HG02610 (cell line): Measurements from ENCODE around the gene EGR4.
A peak's percentile ranks its signal among the peaks of the same experiment; 100 is the strongest.

Experiments used
- ATAC-seq: cut with Tn5 transposase; IDR thresholded peaks from one replicate; pipeline ENCODE4 v1.9.1; 2021; ENCODE audit warnings: mild to moderate bottlenecking, moderate library complexity; ENCODE audit not compliant: unreplicated experiment

EGR4 gene

DNA sequence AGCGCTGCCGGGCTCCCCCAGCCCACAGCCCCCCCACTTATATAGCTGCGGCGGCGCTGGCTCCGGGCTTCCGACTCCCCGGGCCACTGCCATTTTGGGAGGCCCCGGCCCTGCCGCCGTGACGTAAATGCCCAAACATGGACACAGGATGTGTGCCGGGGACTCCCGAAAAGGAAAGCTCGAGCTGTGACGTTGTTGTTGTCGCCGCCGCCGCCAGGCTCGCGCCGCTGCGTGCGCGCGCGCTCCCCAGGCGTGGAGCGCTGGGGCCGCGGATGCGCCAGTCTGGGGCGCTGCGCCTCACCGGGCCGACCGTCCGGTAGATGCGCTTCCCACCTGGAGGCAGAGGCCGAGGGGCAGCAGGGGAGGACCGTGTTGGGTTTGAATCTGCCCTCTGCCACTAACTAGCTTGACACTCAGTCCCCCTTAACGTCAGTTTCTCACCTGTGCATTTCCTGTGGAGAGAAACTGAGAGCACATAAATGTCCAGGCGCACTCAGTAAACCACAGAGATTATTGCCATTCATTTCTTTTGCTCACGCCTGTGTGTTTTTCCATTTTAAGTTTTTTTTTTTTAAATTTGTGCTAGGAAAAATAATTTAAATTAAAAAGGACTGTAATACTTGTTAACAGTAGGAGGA is at the start of gene EGR4:
Gene EGR4 (minus strand): TSS at position 15 of the 638 bp plus-strand sequence. CDS start 231 bp downstream, outside the sequence.
- ATAC-seq = peak; percentile 93

DNA sequence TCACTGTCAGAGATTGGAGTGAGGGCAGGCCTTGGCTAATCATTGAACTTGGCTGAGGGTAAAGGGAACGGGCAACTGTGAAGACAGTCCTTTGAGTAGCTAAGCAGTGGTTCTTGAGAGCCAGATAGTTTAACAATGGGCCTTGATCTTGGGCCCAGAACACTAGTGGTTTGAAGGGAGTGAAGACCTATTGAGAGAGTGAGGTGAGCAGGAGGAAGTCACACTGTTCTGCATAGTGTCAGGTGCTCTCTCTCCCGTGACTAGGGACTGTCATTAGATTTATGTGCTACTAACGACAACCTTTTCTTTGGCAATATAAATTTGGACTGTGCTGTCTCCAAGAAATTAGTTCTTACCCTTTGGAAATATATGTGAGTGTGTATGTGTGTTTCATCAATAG is 47.7 kb upstream of the EGR4 start:
- ATAC-seq = no peak

DNA sequence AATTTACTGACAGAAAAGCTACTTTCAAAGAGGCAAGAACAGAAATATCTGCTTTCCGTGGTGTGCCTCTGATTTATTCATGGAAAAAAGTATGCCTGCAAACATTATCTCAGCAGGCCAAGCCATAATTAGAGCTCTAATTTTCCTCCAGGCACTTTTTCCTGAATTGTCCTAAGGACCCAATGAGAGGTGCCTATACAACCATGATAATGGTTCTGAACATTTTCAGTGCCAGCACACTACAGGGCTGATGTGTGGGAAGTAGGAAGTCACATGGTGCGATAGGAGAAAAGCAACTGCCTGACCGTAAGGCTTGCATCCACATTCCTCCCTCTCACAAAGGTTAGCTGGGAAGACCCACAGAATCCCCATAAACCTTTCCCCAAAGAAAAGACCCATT is 45.9 kb upstream of the EGR4 start:
- ATAC-seq = no peak

DNA sequence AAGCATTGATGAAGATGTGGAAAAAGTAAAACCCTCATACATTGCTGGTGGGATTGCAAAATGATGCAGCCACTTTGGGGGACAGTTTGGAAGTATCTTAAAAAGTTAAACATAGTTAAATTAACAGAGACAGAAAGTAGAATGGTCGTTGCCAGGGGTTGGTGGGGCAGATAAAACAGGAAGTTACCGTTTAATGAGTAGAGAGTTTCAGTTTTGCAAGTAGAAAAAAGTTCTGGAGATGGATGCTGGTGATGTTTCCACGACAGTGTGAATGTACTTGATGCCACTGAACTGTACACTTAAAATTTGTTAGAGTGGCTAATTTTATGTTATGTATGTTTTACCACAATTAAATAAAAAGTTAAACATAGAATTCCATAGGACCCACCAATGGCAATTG is 44.5 kb upstream of the EGR4 start:
- ATAC-seq = no peak

DNA sequence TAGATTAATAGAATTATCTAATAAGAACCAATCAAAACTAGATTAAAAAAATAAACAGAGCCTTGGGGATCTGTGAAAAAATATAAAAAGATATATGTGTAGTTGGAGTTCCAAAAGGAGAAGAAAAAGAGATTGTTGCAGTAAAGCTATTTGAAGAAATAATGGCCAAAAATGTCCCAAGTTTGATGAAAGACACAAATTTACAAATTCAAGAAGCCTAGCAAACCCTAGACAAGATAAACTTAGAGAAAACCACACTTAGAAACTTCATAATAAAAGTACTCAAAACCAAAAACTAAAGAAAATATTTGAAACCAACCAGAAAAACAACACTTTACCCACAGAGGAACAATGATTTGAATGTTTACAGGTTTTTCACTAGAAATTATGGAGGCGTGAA is 41.3 kb upstream of the EGR4 start:
- ATAC-seq = no peak

DNA sequence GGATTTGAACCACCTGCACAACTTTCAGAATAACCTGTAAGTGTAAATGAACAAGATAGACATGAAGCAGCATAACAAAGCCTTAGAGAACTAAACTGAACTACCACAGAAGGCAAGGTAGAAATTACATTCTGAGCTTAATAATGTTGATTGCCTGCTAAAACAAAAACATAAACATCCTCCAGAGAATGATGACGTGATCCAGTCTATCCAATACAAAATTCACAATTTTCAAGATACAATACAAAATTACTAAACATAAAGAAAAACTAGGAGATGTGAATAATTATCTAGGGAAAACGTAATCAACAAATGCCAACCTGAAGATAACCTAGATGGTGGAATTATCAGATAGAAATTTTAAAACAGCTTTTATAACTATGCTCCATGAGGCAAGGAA is 40.7 kb upstream of the EGR4 start:
- no peak for ATAC-seq

DNA sequence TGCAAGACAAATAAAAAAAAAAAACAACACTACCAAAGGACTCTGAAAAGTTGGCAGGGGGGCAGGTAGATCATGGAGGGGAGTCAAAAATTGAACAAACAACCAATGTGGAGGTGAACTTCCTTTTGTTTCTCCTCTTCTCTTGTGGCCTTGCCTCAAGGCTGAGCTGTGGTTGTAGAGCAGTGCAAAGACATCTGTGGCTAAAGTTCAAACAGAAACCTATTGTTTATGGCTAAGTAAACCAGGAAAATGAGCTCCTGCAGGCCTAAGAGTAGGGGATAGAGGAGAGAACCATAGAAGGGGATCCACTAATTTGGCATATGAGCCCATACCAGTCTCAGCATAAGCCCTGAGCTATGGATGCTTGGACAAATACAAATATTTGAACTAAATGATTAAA is 40.2 kb upstream of the EGR4 start:
- no peak for ATAC-seq

DNA sequence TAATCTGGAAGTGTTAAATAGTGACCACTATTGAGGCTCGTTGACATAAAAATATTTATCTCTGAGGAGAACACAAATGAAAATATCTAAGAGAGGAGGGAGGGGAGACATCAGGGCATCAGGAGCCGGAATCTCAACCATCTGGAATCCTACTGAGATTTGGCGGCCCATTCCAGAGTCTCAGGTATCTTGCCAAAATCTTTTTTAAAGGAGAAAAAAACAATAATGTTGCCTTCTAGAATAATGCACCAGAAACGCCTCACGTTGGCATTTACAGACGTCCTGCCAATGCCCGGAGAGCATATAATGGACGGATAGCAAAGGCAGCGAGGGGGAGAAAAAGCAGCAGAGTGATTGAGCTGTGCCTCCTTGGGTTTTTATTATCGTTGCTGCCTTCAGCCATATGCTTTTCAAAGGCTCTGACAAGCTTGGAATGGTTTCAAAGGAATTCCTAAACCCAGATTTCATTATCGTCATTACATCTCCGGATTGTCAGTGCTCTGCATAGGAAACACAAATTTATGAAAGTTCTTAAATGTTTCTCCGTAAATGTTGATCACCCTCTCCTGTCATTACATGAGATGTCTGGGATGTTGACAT is 30.9 kb upstream of the EGR4 start:
- no peak for ATAC-seq

DNA sequence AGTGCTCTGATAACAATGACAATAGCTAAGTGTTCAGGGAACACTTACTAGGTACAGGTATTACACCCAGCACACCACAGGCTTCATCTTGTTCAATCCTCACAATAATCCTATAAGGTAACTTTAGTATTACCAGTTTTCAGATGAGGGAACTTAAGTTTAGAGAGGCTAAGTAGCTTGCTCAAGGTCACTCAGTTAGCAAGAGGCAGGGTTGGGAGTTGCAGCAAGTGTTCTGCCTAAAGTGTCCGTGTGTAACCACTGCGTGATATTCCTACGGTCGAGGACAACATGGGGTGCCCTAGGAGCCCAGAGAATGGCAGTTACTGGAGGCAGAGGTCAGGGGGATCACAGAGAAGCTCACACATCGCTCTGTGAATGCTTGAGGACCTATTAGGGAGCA is 30.2 kb upstream of the EGR4 start:
- no peak for ATAC-seq

DNA sequence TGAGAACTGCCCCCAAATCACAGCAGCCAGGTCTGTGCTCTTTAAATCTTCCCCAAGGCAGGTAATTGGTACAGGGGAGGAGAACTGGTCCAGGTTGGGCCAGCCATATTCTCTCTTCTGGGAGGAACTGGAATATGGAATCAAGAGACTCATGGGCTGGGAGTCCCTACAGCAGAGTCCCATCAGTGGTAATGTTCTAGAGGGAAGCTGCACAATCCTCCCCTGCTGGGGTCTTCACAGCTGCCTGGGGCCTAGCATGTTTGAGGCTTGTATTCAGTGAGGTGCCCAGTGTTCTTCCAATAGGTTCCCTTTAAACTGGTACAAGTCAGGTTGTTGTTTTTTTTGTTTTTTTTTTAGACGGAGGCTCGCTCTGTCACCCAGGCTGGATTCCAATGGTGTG is 21.1 kb upstream of the EGR4 start:
- no peak for ATAC-seq

DNA sequence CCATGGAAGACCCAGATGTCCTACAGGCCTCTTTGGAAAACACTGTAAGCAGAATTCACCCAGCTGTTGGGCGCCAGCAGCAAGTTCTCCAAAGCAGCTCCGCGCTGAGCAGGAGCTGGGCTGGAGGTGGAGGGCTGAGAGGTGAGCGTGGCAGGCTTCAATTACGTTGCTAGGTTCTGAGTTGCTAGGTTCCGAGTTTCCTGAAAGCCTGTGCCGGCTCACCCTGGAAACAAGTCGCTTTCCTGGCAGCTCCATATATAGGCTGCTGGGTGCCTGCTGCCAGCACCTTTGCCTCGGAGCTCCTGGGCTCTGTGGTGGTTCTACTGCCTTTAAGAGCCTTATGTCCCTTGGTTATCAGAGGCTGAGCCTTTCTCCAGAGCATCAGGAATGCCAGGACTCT is 14.4 kb upstream of the EGR4 start:
- ATAC-seq = no peak

DNA sequence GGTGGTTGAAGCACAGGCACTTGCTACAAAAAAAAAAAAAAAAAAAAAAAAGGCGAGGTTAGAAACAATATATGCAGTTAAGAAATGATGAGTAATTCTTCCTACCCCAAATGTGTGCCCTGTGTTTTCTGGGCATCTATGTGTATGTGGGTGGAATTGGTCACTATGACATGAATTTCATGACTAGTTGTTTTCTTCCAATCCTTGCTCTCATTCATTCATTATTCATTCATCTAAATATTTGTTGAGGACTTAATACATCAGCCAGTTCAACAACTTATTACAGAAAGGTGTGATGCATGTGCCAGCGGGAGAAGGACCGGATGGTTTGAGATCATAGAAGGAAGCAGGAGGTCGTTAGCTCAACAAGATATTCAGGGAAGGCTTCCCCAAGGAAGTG is 8.3 kb upstream of the EGR4 start:
- ATAC-seq = no peak

DNA sequence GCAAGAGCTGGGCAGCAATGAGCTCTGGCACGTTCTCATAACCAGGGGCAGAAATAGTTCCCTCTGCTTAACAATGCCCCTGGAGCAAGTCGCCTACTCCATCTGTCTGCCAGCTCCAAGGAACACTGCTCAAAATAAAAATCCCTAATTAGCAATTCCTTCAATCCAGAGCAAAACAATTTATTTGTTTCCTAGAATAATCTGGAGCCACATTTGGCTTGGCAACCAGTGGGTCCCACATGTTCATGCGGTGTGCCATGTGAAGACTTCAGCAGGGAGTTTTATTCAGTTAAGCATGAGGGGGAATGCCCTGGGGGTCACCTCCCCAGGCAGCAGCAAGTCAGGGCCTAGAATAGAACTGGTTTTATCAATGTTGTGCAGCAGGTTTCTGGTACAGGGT is 7.6 kb upstream of the EGR4 start:
- no peak for ATAC-seq

DNA sequence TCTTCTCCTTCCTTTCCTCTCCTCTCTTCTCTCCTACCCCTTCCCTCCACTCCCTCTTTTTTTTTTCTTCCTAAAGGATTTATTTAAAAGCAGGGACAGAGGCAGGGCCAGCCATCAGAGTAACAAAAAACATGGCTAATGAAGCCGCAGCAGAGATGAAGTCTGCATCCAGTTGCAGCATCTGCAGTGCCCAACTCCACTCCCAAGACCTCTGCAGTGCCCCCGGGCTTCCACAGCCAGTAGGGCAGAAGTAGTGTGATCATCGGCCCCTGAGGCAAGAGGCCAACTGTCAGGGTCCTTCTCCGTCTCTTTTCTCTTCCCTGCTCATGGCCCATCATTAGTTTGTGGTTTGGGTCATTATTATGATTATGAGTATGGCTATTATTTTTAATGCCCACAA is 4.2 kb upstream of the EGR4 start:
- no peak for ATAC-seq

DNA sequence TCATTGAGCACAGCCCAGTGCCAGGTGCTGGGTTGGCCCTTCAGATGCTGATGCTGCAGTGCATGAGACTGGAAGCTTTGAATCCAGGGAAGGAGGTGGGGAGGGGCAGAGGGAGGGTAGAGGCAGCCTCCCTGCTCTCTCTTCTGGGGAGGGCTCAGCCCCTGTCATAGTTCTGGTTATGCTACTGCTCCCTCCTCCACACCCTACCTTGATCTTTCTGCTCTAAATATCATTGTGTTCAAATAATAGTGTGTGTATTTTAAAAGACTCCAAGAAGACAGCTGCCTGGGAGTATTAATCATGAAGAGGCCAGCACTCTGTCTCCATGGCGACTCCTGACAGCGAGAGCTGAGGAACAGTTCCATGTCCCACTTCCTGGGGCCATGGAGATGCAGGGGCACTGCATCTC is 3.8 kb upstream of the EGR4 start:
- ATAC-seq = no peak

DNA sequence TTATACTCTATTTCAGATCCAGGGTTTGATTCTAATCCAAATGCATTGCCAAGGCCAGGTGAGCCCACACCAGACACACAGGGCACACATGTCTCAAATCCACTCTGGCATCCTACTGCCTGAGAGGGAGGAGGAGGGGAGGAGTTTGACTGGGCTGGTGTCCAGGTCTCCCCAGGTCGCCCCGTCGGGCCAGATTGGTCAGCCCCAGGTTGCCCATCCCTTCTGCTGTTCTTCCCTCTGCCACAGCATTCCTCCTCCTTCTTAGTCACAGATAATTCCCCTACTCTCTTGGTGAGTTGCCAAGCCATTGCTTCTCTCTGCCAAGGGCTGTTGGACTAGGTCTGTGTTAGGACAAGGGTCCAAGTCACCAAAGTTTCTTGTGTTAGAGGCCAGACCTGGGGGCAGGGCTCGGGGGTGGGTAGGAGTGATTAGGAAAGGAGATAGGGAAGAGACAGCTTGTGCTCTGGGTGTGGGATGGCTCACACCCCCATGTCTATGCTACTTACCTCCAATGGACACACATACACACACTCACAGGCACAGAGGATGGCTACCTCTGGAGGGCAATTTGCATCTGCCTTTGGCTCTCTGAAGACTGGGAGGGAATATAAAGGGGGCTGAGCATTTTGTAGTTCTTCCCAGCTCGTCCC is 2.5 kb upstream of the EGR4 start:
- no peak for ATAC-seq

DNA sequence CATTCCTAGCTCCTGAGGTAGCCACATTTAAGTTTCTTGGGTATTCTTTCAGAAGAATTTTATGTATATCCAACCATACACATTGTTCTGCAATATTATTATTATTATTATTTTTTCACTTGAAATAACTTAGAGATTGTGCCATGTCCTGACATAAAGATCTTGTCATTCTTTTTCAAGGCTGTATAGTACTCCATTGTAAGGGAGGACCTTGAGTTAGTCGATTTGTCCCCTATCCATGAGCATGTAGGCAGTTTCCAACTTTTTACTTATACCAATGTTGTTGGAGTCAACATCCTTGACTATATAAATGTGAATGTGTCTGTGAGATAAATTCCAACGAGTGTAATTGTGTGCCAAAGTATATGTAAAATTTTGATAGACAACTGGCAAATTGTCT is 891 bp upstream of the EGR4 start:
- ATAC-seq = no peak

DNA sequence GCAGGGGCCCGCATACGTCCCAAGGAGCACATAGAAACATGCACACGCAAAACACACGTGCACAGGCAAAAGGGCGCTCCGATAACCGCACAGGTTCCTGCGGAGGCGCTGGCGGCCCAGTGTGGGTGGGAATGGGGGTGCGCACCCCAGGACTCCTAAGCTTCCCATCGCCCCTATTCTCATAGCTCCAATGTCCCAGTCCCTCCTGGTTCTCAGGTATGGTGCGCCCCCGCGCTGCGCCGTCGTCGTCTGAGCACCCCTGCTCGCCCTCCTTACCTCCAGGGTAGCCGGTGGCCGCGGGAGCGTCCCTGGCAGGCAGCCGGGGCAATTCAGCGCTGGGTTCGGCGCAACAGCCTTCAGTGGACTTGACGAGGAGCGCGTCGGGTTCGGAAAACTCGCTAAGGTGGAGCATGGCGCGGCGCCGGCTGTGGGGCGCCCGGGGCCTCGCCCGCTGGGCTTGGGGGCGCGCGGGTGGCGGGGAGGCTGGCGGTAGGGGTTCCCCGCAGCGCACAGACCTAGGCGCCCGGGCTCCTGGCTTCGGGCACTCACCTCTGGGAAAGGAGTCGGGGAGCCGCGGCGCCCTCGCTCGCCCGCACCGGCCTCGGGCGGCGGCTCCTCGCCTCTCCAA is 328 bp downstream of the EGR4 start:
- no peak for ATAC-seq

DNA sequence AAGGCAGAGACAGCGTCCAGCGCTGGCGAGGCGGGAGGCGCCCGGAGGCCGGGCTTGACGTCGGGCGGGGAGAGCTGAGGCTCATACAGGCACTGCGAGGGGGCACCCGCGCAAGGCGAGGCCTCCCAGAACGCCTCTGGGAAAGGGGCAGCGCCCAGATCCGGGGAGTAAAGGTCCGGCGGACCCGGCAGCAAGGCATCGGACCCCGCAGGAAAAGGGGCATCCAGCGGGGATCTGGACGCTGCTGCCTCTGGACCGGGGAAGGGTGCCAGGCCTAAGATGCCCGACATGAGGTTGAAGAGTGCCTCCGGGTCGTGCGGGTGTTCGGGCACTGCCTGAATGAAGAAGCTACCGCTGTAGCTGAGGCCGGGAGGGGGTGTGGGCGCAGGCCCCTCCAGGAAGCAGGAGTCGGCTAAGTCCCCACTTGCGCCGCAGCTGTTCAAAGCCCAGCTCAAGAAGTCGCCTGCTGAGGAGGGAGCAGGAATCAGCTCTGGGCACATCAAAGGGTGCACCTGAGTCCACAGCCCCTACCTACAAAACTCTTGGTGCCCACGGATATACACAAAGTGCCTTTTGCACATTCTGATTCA is 937 bp downstream of the EGR4 start:
- ATAC-seq = no peak

DNA sequence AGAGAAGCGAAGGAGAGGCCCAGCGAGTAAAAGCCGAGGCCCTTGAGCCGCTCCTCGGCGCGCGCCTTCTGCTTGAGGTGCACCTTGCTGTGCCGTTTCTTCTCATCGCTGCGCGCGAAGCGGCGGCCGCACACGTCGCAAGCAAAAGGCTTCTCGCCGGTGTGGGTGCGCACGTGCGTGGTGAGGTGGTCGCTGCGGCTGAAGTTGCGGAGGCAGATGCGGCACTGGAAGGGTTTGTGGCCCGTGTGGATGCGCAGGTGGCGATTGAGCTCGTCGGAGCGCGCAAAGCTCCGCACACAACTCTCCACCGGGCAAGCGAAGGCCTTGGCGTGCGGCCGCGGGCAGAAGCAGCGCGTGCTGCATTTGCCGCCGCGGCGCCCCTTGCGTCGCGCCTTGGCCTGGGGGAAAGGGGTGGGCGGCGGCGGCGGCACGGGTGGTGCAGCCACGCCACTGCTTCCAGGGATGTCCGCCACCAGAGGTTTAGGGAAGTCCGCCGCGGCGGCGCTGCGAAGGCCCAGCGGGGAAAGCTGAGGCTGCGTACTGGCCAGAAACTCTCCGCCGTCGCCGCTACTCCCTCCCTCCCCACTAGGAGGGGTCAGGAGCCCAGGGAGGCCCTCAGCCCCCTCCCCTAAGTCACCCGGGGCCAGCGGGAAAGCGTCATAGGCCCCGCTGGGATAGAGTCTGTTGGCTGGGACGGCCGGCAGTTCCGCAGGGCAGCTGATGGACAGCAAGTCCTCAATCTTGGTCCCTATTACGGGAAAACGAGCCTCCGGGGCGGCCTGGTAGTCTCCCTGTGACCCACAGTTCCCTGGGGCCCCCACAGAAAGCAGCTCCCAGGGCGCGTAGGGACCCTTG is 1.7 kb downstream of the EGR4 start:
- no peak for ATAC-seq

DNA sequence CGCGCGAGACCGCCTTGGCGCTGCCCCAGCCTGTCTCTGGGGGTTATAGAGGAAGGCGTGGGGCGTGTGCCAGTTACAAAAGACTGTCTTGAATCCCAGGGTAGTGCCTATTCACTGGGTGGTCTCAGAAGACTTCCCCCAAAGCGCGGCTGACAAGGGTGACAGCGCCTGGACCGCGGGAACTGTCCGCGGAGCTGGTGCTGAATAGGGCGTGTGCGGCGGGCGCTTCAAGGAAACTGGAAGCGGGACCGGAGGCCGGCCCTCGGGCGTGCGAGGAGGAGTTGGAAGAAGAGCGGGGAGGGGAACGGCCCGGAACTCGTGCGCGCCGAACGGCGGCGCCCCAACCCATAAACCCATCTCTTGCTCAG is 2.3 kb downstream of the EGR4 start:
- no peak for ATAC-seq
